IPS DF 19.7 (cell line): ENCODE data around the gene GSTM3.
"Not testable (repeated sequence)": the region's sequence is repeated elsewhere in the genome, so short reads cannot be mapped to it uniquely, and the experiment has no call there.

ENCODE experiments used
- DNase-seq: peaks from one replicate; pipeline ENCODE4 v3.0.0-alpha.2; 2013; ENCODE audit warnings: low read depth, low spot score

The GSTM3 gene

GRCh38 chr1:109762039-109762585, 21.3 kb upstream of the GSTM3 start:
- no peak for DNase-seq

- DNase-seq, result no peak
Measured at GRCh38 chr1:109761227-109762038, 20.6 kb upstream of the GSTM3 start.

GRCh38 chr1:109760581-109761226, 19.9 kb upstream of the GSTM3 start:
- DNase-seq, result no peak

- DNase-seq, result no peak
Measured at GRCh38 chr1:109759513-109760334, 18.9 kb upstream of the GSTM3 start.

- DNase-seq, result no peak
Measured at GRCh38 chr1:109757936-109758786, 17.3 kb upstream of the GSTM3 start.

- no peak for DNase-seq
Measured at GRCh38 chr1:109756848-109757521, 16.1 kb upstream of the GSTM3 start.

GRCh38 chr1:109756325-109756724, 15.5 kb upstream of the GSTM3 start:
- not testable (repeated sequence) for DNase-seq

- no peak for DNase-seq
Measured at GRCh38 chr1:109754738-109755137, 13.9 kb upstream of the GSTM3 start.

GRCh38 chr1:109751531-109752260, 10.9 kb upstream of the GSTM3 start:
- DNase-seq, result no peak

GRCh38 chr1:109750920-109751319, 10.1 kb upstream of the GSTM3 start:
- no peak for DNase-seq

GRCh38 chr1:109750241-109750882, 9.5 kb upstream of the GSTM3 start:
- no peak for DNase-seq

GRCh38 chr1:109749221-109749620, 8.4 kb upstream of the GSTM3 start:
- no peak for DNase-seq

- DNase-seq, result not testable (repeated sequence)
Measured at GRCh38 chr1:109748311-109748710, 7.5 kb upstream of the GSTM3 start.

- DNase-seq, result no peak
Measured at GRCh38 chr1:109739738-109740614, 862 bp downstream of the GSTM3 start.

- no peak for DNase-seq
Measured at GRCh38 chr1:109733236-109733870, 7.5 kb downstream of the GSTM3 start.

GRCh38 chr1:109732390-109732881, 8.4 kb downstream of the GSTM3 start:
- DNase-seq, result no peak

- DNase-seq, result no peak
Measured at GRCh38 chr1:109730666-109731065, 10.2 kb downstream of the GSTM3 start.

- DNase-seq, result no peak
Measured at GRCh38 chr1:109728870-109729269, 12.0 kb downstream of the GSTM3 start.
